GM19324 (cell line): ENCODE data around the gene ZNF785.
A peak's percentile ranks its signal among the peaks of the same experiment; 100 is the strongest.
"Not testable (repeated sequence)": the region's sequence is repeated elsewhere in the genome, so short reads cannot be mapped to it uniquely, and the experiment has no call there.

ENCODE experiments used
- ATAC-seq: cut with Tn5 transposase; IDR thresholded peaks from one replicate; pipeline ENCODE4 v1.9.1; 2021; ENCODE audit warnings: mild to moderate bottlenecking, moderate library complexity; ENCODE audit not compliant: unreplicated experiment, low FRiP score

Gene ZNF785

DNA sequence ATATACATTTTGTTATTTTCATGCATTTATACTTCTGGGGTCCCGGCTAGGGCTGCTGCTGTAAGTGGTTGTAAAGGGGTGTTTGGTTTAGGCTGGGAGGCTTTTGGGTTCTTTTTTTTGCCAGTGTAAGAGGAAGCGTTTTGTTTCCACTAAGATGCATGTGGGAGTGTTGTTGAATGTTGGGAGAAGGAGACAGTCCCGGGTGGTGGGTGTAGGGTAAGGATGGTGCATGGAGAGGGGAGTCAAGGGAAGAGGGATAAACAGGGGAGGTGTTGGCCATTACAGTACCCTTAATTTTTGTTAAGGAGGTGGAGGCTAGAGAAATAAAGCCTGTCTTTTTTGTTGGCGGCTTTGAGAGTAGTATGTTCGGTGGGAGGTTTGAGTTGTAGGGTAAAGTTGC, 42.4 kb downstream of the ZNF785 start:
- no peak for ATAC-seq

DNA sequence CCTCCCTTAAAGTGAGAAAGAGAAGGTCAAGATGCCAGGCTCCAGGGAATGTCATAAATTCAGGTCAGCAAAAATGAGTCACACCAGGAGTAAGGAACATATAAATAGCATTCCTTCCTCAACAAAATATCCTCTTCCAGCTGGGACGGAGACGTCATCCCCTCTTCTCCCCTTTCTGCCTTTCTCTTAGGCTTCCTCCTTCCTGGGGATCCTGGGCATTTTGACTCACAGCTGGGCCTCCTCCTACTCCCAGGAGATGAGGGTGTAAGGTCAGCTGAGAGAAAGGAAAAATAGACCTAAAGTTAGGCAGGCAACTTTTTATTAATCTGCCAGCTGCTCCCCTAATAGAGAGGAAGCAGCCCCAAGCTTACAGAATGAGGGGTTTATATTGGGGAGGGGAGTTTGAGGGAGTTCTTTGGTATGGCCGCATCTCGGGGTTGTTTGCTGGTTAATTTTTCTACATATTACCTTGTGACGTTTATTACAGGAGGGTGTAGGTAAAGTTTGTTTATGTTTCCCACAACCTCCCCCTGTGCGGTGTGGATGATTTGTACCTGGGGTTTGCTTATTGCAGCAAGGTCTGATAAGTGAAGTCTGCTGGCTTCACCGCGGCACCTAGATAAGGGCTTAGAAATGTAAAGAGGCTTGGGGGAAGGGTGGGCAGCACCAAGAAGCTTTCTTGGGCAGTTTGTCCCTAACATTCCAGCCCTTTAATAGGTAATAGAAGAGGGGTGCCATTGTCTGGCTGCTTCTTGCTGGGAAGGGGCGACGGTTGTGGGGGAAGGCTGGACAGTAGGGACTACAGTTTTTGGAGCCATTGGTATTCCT, 43.8 kb downstream of the ZNF785 start:
- ATAC-seq = no peak

DNA sequence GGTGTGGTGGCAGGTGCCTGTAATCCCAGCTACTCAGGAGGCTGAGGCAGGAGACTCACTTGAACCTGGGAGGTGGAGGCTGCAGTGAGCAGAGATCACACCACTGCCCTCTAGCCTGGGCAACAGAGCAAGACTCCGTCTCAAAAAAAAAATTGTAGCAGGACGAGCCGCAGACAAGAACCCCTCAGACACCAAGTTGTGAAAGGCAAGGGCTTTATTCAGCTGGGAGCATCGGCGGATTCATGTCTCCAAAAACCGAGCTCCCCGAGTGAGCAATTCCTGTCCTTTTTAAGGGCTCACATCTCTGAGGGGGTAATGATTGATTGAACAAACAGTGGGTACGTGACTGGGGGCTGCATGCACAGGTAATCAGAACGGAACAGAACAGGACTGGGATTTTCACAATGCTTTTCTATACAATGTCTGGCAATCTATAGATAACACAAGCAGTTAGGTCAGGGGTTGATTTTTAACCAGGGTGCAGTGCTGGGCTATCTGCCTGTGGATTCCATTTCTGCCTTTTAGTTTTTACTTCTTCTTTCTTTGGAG, 44.5 kb downstream of the ZNF785 start:
- ATAC-seq = not testable (repeated sequence)

DNA sequence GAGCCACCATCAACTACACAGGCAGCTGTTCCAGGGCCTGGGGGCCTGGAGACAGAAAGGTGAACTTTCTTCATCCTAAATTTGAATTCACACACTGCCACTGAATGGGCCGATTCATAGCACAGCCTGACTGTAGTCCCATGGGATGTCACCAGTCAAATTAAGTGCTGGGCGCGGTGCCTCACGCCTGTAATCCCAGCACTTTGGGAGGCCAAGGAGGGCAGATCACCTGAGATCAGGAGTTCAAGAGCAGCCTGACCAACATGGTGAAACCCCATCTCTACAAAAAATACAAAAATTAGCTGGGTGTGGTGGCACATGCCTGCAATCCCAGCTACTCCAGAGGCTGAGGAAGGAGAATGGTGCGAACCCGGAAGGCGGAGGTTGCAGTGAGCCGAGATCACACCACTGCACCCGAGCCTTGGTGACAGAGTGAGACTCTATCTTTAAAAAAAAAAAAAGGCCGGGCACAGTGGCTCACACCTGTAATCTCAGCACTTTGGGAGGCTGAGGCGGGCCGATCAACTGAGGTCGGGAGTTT, 45.4 kb downstream of the ZNF785 start:
- not testable (repeated sequence) for ATAC-seq

DNA sequence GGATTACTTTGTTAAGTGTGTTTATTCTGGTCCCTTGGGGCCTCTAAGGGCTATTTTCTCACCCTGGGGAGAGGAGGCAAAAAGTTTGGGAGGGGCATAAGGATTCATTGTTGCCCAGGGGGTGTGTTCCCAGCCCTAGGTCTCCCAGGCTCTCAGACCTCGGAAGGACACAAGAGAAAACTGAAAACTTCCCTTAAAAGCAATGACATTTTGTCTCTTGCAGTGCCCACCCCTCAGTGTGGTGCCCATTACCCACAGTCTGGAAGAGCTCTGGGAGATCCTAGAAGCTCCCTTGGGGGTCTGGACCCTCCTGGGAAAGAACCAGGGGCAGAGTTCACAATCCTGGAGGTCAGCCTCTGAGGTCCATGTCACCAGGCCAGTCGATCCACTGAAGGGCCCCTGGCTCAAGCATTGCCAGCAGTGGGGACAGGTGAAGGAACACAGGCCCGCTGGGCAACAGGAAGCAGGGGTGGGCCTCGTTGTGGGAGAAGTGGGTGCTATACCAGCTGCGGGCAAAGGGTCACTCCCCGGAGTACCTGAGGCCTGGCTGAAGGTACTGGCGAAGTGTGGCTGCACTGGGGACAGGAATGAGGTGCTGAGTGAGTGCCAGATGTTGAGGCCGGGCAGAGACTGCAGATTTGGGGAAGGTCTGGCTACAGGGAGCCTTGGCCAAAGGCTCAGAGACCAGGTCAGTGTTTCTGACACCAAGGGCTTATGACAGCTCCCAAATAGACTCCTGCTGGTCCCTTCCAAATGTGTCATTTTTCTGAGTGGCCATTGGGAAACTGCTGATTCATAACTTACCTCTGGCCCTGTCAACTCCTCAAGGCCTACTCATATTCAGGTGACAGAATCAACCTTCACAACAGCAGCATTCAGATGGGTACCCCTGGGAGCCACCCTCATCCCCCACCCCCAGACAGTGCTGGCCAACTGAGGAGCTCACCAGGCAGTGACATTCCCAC, 46.2 kb downstream of the ZNF785 start:
- no peak for ATAC-seq

DNA sequence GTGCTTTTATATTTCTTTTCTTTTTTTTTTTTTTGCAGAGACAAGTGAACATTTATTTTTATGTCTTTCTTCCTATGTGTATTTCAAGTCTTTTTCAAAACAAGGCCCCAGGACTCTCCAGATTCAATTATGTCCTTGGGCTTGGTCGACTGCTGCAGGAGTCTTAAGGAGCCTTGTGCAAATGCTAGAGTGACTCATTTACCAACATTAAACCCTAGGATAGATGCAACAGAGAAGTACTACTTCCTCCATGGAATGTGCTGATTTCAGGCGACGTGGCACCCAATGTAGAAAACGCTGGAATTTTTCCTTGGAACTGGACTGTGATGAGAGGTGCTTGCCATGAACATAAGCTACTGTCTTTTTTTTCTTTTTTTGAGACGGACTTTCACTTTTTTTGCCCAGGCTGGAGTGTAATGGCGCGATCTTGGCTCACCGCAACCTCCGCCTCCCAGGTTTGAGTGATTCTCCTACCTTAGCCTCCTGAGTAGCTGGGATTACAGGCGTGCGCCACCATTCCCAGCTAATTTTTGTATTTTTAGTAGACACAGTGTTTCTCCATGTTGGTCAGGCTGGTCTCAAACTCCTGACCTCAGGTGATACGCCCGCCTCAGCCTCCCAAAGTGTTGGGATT, 49.0 kb downstream of the ZNF785 start:
- ATAC-seq = not testable (repeated sequence)

DNA sequence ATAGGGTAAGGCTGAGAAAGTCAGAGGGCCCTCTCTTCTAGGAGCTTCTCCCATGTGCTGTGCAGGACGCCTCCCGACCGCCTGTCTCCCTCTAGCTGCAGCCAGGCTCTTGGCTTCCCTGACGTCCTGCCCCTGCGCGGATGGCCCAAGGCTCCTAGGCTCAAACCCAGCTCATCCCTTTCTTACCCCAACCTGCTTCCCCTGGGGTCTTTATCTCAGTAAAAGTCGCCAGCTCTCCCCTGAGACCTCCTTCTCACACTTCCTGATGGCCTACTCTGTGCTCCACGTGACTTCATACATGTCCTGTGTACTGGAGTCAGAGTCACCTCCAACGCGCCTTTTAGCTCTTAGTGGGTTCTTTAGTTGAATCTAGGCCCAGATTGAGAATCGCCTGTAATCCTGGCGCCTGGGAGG, 49.7 kb downstream of the ZNF785 start:
- ATAC-seq = no peak

DNA sequence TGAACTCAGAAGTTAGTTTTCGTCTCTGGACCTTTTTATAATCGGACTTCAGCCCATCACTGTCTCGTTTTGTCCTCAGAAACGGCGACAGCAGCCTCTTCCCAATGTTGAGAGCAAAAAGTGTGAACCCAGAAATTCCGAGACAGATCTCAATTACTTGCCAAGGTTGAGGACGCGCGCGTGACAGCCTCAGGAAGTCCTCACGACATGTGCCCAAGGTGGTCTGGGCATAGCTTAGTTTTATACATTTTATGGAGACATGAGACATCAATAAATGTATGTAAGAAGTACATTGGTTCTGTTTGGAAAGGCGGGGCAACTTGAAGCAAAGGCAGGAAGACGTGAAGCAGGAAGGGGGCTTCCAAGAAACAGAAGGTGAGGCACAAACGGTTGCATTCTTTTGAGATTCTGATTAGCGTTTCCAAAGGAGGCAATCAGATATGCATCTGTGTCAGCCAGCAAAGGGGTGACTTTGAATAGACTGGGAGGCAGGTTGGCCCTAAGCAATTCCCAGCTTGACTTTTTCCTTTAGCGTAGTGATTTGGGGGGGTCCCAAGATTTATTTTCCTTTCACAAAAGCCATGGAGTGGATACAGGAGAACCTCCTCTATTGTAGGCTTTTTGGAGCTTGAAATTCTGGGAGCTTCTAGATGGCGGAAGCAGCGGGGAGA, 50.3 kb downstream of the ZNF785 start:
- peak; percentile 14 for ATAC-seq

DNA sequence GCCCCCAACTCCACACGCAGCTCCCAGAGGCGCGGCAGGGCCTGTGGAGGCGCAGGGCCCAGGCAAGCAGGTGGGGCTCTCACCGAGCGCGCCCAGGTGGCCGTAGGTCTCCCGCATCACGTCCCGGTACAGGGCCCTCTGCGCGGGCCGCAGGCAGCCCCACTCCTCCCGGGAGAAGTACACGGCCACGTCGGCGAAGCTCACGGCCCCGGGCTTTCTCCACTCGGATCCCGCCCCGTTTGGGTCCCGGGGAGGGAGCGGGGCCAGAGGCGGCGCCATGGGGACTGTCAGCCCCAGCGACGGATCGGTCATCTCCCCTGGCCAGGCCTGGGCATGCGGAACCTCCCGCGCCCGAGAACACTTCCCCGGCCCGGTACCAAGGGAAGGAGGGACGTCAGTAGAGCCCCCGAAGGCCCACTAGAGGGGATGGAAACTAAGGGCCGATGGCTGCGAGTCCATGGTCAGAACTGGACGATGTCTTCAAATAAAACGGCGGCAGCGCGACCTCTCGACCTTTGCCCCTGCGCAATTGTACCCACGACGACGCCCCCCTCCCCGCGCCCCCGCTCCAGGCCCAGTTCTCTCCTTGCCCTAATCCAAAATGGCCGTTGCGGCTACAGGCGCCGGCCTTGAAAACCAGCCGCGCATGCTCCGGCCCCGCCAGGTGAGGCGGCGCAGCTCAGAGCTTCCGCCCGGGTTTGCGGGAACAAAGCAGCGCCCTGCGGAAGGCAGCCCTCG, 51.0 kb downstream of the ZNF785 start, which contains the start of gene ZNF747:
TSS of gene ZNF747 (minus strand) at position 491 of the 738 bp plus-strand sequence. CDS start at position 312, 179 bp downstream.
- peak; percentile 71 for ATAC-seq

DNA sequence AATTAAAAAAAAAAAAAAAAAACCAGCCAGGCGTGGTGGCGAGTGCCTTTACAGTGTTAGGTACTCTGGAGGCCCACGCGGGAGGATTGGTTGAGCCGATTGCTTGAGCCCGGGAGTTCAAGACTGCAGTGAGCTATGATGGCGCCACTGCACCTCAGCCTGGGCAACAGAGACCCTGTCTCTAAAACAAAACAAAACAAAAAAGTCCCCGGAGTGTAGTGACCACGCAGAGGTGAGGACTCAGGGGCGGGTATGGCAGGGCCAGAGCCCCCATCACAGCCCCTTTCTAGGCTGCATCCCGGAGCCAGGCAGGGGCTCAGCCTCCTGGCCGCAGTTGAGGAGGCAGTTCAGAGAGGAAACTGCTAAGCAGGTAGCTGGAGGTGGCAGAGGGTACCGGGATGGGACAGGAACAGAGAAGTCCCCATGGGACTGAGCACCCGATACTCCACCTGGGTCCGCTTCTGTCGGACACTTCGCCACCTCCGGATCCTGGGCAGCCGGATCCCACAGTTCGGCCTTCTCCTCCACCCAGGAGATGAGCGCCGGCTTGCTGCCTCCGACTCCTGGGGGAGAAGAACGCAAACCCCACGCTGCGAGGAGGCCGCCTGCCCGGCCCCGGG, 51.6 kb downstream of the ZNF785 start:
- ATAC-seq = peak; percentile 27

DNA sequence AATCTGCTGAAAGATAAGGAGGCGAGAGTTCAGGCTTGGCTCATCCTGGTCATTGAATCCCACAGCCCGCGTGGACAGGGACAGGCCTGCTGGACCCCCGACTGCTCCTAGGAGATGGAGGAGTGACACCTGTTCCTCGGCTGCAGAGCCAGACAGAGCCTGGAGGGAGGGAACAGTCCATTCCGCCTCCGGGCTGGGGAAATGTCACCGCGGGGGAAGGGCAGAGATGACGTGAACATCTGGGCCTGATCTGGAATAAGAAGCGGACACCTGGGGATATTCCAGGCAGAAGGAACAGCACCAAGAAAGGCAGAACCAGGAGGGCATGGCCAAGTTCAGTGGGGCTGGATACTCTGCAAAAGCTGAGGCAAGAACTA, 52.4 kb downstream of the ZNF785 start:
- ATAC-seq = no peak

DNA sequence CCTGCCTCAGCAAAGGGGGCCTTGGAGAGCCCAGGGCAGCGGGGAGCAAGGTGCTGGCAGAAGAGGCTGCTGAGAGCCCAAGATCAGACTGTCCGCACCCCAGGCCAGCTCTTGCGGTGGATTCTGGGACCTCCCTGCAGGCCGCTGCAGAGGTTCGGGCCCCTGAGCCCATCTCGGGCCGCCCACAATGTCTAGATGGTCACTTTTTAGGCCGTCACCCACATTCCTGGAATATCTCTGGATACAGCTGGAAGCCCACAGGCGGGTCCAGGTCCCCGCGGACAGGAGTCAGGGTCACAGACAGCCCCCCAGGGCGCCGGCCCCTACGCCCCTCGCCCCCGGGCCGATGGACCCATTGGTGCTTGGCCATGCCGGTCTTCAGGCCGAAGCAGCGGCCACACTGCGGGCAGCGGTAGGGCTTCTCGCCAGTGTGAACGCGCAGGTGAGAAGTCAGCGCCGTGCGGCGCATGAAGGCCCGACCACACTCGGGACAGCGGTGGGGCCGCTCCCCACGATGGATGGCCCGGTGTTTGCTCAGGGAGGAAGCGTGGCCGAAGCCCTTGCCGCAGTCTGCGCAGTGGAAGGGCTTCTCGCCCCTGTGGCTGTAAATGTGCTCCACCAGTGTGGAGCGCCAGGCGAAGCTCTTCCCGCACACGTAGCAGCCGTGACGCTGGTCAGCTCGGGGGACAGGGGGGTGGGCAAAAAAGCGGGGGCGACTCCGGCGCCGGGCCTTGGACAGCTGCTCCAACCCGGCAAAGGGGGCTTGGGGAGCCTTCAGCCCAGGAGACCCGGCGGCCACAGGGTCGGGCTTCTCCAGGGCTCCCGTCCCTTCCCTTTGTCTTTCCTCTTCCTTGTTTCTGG, 53.0 kb downstream of the ZNF785 start:
- no peak for ATAC-seq
